GM10266 (cell line): ENCODE results near the gene RTN4.
A peak's percentile ranks its signal among the peaks of the same experiment; 100 is the strongest.
"Not testable (repeated sequence)": the region's sequence is repeated elsewhere in the genome, so short reads cannot be mapped to it uniquely, and the experiment has no call there.

ENCODE experiments used
- DNase-seq: peaks from one replicate; pipeline ENCODE4 v3.0.0; 2012; ENCODE audit errors: extremely low spot score
- CTCF ChIP-seq: IDR thresholded peaks from 2 replicates; pipeline ENCODE4 v1.5.1; 2012; ENCODE audit warnings: mild to moderate bottlenecking, low read depth; ENCODE audit not compliant: control insufficient read depth, insufficient read depth; ENCODE audit errors: missing control alignments

RTN4 gene

DNA sequence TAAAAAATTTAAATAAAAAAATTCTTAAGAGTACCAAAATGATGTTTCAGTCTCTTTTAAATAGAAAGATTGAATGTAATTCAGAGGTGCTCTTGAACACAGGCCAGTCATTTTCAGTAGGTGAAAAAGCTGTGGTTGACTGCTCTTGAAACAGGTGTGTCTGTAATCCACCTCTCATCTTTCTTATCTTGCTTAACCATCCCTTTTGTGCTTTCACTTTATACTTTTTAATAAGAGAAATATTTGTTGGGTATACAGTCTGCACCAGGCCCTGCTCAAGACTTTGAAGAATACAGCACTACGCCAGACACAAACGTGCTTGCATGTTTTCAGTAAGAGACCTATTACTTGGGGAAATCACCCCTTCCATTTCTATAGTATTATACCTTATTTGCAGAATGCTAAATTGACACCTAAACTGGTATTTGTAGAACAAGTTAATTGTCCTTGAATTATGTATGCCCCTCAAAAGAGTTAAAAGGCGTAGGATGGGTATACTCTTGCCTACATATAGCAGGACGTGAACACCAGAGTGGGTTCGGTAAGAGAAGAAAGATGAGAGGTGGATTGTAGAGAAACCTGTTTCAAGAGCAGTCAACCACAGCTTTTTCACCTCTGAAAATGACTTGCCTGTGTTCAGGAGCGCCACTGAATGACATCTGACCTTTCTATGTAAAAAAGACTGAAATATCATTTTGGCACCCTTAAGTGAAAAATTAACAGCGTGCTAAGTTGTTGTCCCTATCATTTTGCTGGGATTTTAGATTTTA lies 4.0 kb upstream of the RTN4 start:
- peak; percentile 29 for DNase-seq
- no peak for TF ChIP-seq CTCF

DNA sequence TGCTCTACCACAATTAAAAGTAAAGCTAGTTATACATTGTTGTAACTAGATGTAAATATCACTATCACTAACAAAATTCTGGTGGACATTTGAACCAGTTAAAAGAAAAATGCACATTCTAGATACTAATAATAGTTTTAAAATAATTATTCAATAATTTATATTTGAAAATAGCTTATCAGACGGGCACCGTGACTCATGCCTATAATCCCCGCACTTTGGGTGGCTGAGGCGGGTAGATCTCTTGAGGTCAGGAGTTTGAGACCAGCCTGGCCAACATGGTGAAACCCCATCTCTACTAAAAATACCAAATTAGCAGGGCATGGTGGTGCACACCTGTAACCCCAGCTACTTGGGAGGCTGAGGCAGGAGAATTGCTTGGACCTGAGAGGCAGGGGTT lies 3.0 kb upstream of the RTN4 start:
- DNase-seq, result not testable (repeated sequence)

GRCh38 chr2:55052129-55053061 lies 2.1 kb upstream of the RTN4 start:
- no peak for DNase-seq
- TF ChIP-seq CTCF, result no peak

GRCh38 chr2:55051026-55051866 lies 995 bp upstream of the RTN4 start:
- TF ChIP-seq CTCF, result no peak
- peak; percentile 15 for DNase-seq

GRCh38 chr2:55049821-55050099 lies 491 bp downstream of the RTN4 start:
- no peak for DNase-seq

DNA sequence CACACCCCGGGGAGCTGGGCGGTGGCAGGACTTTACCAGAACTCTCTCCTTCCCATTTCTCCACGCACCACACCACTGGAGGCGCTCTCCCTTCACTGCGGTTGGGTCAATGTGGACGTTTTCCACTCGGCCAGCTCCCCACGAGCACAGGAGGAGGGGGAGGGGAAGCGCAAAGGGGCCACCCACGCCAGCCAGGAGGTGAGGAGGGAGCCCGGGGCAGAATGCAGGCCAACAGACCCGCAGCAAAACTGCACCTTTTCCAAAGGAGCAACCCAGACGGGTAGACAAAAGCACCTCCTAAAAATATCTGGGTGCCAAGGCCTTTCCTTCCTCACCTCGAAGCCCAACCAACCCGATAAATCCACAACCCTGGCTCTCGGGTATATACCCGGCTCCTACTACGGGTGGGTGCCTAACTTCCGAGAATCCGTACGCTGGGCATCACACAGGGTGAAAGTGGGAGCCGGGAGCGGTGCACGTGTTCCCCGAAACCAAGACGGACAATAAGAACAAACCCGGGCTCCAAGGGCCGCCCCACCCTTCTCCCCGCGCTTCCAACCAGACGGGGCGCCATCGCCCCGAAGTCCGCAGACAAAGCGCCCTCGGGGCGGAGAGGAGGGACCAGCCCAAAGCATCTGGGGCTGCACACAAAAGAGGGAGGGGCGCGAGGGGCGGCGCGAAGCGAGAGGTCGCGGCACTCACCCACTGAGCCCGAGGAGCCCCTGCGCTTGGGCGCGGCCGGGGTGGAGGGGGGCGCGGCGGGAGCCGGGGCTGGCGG lies 1.0 kb downstream of the RTN4 start:
- peak; percentile 73 for TF ChIP-seq CTCF
- peak; percentile 56 for DNase-seq

More at GRCh38 chr2:55049821-55050099, 491 bp downstream of the RTN4 start:
- TF ChIP-seq CTCF, result peak; percentile 8
